KMS-11 (cell line): ENCODE data around the gene PPM1G.

Experiments used
- H2AFZ ChIP-seq: fragments of 200-600 bp; sonication (generic); 2 replicates; pipeline ENCODE4 v1.6.1; 2016; ENCODE audit warnings: antibody characterized with exemption, mixed run types, low read depth
- H3K27ac ChIP-seq: fragments of 200-600 bp; sonication (generic); 2 replicates; pipeline ENCODE4 v1.6.1; 2016; ENCODE audit warnings: mild to moderate bottlenecking, mixed run types
- H3K27me3 ChIP-seq: fragments of 200-600 bp; sonication (generic); 2 replicates; pipeline ENCODE4 v1.6.1; 2017; ENCODE audit warnings: mild to moderate bottlenecking, low read depth, mixed run types, moderate library complexity; ENCODE audit not compliant: insufficient read depth
- H3K36me3 ChIP-seq: fragments of 200-600 bp; sonication (generic); 2 replicates; pipeline ENCODE4 v1.6.1; 2017; ENCODE audit warnings: mild to moderate bottlenecking, mixed run types; ENCODE audit not compliant: insufficient read depth
- H3K4me1 ChIP-seq: fragments of 200-600 bp; sonication (generic); 2 replicates; pipeline ENCODE4 v1.6.1; 2016; ENCODE audit warnings: mild to moderate bottlenecking, low read depth, mixed run types; ENCODE audit not compliant: poor library complexity, severe bottlenecking
- H3K4me2 ChIP-seq: fragments of 200-600 bp; sonication (generic); 2 replicates; pipeline ENCODE4 v1.7.0; 2016; ENCODE audit warnings: mild to moderate bottlenecking, mixed run types
- H3K4me3 ChIP-seq: fragments of 200-600 bp; sonication (generic); IDR thresholded peaks from 2 replicates; pipeline ENCODE4 v1.6.1; 2017; ENCODE audit warnings: low read depth, low read length, mixed read lengths; ENCODE audit not compliant: insufficient read depth
- H3K79me2 ChIP-seq: fragments of 200-600 bp; sonication (generic); 2 replicates; pipeline ENCODE4 v1.6.1; 2016; ENCODE audit warnings: low read depth, mixed run types; ENCODE audit not compliant: insufficient read depth
- H3K9ac ChIP-seq: fragments of 200-600 bp; sonication (generic); 2 replicates; pipeline ENCODE4 v1.6.1; 2016; ENCODE audit warnings: mild to moderate bottlenecking, mixed run types
- H4K20me1 ChIP-seq: fragments of 200-600 bp; sonication (generic); 2 replicates; pipeline ENCODE4 v1.6.1; 2016; ENCODE audit warnings: mild to moderate bottlenecking, mixed run types; ENCODE audit not compliant: insufficient read depth
- TF ChIP-seq, protein P1 (sequence below): fragments of 200-600 bp; sonication (generic); conservative IDR thresholded peaks from 2 replicates; pipeline ENCODE4 v1.6.1; 2017; ENCODE audit warnings: low read depth, mild to moderate bottlenecking, antibody characterized with exemption, low read length, moderate library complexity, mixed read lengths

Gene PPM1G

DNA sequence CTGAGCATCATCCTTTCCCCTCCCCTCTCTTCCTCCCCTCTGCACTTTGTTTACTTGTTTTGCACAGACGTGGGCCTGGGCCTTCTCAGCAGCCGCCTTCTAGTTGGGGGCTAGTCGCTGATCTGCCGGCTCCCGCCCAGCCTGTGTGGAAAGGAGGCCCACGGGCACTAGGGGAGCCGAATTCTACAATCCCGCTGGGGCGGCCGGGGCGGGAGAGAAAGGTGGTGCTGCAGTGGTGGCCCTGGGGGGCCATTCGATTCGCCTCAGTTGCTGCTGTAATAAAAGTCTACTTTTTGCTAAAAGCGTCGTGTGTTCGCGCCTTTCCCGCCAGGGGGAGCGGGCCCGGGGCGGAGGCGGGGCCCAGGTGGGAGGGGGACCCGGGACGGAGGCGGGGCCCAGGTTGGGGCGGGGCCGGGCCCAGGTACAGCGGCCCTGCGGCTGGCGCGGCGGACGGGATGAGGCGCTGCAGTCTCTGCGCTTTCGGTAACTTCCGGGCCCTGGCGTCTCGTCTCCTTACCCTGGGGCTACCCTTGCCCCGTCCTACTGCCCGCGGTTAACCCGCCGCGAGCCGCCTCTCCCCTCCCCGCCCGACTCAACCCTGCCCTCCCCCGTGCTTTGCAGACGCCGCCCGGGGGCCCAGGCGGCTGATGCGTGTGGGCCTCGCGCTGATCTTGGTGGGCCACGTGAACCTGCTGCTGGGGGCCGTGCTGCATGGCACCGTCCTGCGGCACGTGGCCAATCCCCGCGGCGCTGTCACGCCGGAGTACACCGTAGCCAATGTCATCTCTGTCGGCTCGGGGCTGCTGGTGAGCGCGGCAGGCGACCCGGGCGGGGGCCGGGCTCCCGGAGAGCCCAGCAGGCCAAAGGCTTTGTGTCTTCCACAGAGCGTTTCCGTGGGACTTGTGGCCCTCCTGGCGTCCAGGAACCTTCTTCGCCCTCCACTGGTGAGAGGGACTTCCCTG, 32.8 kb upstream of the PPM1G start, which contains the start of gene KRTCAP3:
Gene KRTCAP3 (plus strand): TSS at position 424 of the 962 bp plus-strand sequence. CDS start 32 bp downstream, at position 456.
- Histone ChIP-seq H3K4me1 (peaks cover 5% of the 10 kb centered on the region), H3K79me2 (no peaks in the 10 kb centered on the region), H3K4me2 (no peak within 1 kb of the TSS), H3K9ac (no peak within 1 kb of the TSS), H3K36me3 (no peaks in the 10 kb centered on the region), H3K4me3 (no peak within 1 kb of the TSS), H3K27ac (no peak within 1 kb of the TSS), H2AFZ (no peak within 1 kb of the TSS), H3K27me3 (no peaks in the 10 kb centered on the region), H4K20me1 (no peaks in the 10 kb centered on the region)
- TF ChIP-seq, protein P1, sequence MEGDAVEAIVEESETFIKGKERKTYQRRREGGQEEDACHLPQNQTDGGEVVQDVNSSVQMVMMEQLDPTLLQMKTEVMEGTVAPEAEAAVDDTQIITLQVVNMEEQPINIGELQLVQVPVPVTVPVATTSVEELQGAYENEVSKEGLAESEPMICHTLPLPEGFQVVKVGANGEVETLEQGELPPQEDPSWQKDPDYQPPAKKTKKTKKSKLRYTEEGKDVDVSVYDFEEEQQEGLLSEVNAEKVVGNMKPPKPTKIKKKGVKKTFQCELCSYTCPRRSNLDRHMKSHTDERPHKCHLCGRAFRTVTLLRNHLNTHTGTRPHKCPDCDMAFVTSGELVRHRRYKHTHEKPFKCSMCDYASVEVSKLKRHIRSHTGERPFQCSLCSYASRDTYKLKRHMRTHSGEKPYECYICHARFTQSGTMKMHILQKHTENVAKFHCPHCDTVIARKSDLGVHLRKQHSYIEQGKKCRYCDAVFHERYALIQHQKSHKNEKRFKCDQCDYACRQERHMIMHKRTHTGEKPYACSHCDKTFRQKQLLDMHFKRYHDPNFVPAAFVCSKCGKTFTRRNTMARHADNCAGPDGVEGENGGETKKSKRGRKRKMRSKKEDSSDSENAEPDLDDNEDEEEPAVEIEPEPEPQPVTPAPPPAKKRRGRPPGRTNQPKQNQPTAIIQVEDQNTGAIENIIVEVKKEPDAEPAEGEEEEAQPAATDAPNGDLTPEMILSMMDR: no peak

DNA sequence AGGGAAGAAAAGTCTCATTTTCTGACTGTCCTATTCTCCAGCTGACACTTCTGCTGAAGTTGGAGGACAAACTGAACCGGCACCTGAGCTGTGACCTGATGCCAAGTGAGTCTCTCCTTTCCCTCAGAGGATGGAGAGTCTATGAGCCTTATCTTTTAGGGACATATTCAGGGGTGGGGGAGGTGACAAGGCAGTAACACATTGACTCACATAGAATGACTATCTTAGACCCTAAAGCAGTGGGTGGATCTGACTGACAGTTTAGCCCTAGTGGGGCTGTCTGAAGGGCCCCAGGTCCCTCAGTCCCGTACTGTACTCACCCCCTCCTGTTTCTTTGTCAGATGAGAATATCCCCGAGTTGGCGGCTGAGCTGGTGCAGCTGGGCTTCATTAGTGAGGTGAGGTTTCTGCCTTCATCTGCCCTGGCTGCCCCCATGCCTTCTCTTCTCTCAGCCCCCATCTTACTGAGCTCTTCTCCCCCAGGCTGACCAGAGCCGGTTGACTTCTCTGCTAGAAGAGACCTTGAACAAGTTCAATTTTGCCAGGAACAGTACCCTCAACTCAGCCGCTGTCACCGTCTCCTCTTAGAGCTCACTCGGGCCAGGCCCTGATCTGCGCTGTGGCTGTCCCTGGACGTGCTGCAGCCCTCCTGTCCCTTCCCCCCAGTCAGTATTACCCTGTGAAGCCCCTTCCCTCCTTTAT, 32.0 kb upstream of the PPM1G start:
- Histone ChIP-seq H4K20me1 (no peaks in the 10 kb centered on the region), H3K27ac (no peak overlapping the region), H3K4me3 (no peak overlapping the region), H3K79me2 (no peaks in the 10 kb centered on the region), H3K36me3 (no peaks in the 10 kb centered on the region), H3K27me3 (no peaks in the 10 kb centered on the region), H2AFZ (no peak overlapping the region), H3K4me1 (peaks cover 5% of the 10 kb centered on the region), H3K4me2 (no peak overlapping the region), H3K9ac (no peak overlapping the region)
- TF ChIP-seq, protein P1: no peak

DNA sequence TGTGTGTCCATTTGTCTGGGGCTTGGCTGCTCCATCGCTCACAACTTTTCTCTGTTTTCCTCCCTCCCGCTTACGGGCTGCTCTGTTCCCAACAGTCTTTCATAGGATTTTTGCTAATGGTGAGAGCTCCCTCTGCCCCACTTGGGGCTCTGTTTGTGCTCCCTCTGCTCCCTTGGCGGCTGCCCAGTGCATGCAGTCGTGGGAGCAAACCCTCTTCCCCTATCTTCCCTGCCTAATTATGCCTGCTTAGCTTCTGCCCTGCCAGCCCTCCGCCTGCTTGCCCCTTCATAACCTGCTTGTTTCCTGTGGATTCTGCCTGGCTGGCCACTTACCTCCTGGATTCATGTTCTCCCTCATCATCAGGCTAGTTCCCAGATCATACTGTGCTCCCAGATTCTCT, 26.2 kb upstream of the PPM1G start:
- H3K79me2 ChIP-seq: peaks cover 15% of the 10 kb centered on the region
- no peaks in the 10 kb centered on the region for H4K20me1 ChIP-seq
- peaks cover 14% of the 10 kb centered on the region for H3K4me1 ChIP-seq

DNA sequence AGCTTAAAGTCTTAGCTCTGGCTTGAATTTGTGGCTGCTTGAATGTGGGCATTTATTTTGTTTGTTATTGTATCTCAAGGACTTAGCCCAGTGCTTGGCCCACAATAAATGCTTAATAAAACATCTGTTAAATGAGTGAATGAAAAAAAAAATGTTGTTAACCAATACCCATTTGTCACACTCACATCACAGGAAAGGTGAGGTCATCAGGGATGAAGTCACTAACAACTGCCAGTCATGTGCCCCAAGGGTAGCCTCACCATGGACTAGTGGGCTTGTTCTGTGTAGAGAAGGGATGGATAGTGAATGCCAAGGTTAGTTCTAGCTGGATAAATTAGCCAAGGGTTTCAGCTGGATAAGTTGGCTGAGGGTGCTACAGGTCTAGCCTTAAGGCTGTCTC, 22.0 kb upstream of the PPM1G start:
- H3K27me3 ChIP-seq: no peaks in the 10 kb centered on the region
- H4K20me1 ChIP-seq: no peaks in the 10 kb centered on the region
- H3K79me2 ChIP-seq: peaks cover 30% of the 10 kb centered on the region
- H3K9ac ChIP-seq: no peak overlapping the region
- H3K27ac ChIP-seq: no peak overlapping the region
- TF ChIP-seq, protein P1: no peak
- H3K4me1 ChIP-seq: peaks cover 29% of the 10 kb centered on the region
- no peak overlapping the region for H2AFZ ChIP-seq
- H3K4me2 ChIP-seq: peak overlapping the region; percentile 91; the same call in 1 of the 2 replicates
- no peaks in the 10 kb centered on the region for H3K36me3 ChIP-seq
- H3K4me3 ChIP-seq: no peak overlapping the region

More for the DNA sequence above, 26.2 kb upstream of the PPM1G start:
- Histone ChIP-seq H3K4me2 (no peak overlapping the region), H3K27ac (no peak overlapping the region), H3K27me3 (no peaks in the 10 kb centered on the region), H2AFZ (no peak overlapping the region), H3K4me3 (no peak overlapping the region), H3K36me3 (no peaks in the 10 kb centered on the region), H3K9ac (no peak overlapping the region)
- TF ChIP-seq, protein P1: no peak
